ENCODE results near the gene ANAPC2. TPM values are rescaled to one million over a fixed set of nuclear protein-coding genes. Genes with fewer than 3 reads are reported as not detected.

The ANAPC2 gene
- total RNA-seq, 1 donor from 2014 or later: 39.2 TPM

GRCh38 chr9:137227054-137227852 is 38.9 kb upstream of the ANAPC2 start, which contains the start of gene RNF224:
RNF224 (plus strand) TSS chr9:137227502; CDS start chr9:137228336, 834 bp downstream.
- peak within 1 kb of the TSS; percentile 35 for H3K4me2 ChIP-seq (ENCODE audit: low read length)
- TF ChIP-seq EZH2 (IDR thresholded peaks at IDR 0.05; ENCODE audit: insufficient read depth, low read length): no peak
- TF ChIP-seq CTCF (IDR thresholded peaks at IDR 0.05; ENCODE audit: insufficient read depth, low read depth, low read length): peak; percentile 61
- no peaks in the 10 kb centered on the region for H3K27me3 ChIP-seq (ENCODE audit: insufficient read depth, low read length)
- no peak within 1 kb of the TSS for H3K9ac ChIP-seq (ENCODE audit: low read length)
- Mint-ChIP-seq H3K27me3 (ENCODE audit: low read depth, unreplicated experiment) (no peaks in the 10 kb centered on the region), H3K4me3 (ENCODE audit: unreplicated experiment) (no peak within 1 kb of the TSS), H3K4me1 (ENCODE audit: low read depth, unreplicated experiment) (peaks cover 4% of the 10 kb centered on the region), H3K9me3 (ENCODE audit: unreplicated experiment) (no peaks in the 10 kb centered on the region), H3K27ac (ENCODE audit: unreplicated experiment) (peak within 1 kb of the TSS; percentile 77), H3K36me3 (ENCODE audit: low read depth, unreplicated experiment) (no peaks in the 10 kb centered on the region)
- H2AFZ ChIP-seq (ENCODE audit: low read depth, low read length): peak within 1 kb of the TSS; percentile 18
- H3K79me2 ChIP-seq (ENCODE audit: insufficient read depth, low read length): no peaks in the 10 kb centered on the region
- no peak within 1 kb of the TSS for H3K4me3 ChIP-seq (ENCODE audit: insufficient read depth, low read depth, low read length)
- H3K27ac ChIP-seq (ENCODE audit: low read depth, low read length): no peak within 1 kb of the TSS
- H3K36me3 ChIP-seq (ENCODE audit: insufficient read depth, low read length): no peaks in the 10 kb centered on the region
- FAIRE-seq: no peak
- no peaks in the 10 kb centered on the region for H4K20me1 ChIP-seq (ENCODE audit: insufficient read depth, low read length)
- peak; percentile 27 for DNase-seq (ENCODE audit: low read depth)
- H3K4me1 ChIP-seq (ENCODE audit: insufficient read depth, low read length): peaks cover 22% of the 10 kb centered on the region
- H3K9me3 ChIP-seq (ENCODE audit: insufficient read depth, low read depth, low read length): no peaks in the 10 kb centered on the region

- Histone ChIP-seq H3K4me3 (ENCODE audit: insufficient read depth, low read depth, low read length) (no peak overlapping the region), H3K4me1 (ENCODE audit: insufficient read depth, low read length) (peaks cover 22% of the 10 kb centered on the region), H4K20me1 (ENCODE audit: insufficient read depth, low read length) (no peaks in the 10 kb centered on the region), H3K9ac (ENCODE audit: low read length) (no peak overlapping the region), H3K36me3 (ENCODE audit: insufficient read depth, low read length) (no peaks in the 10 kb centered on the region), H2AFZ (ENCODE audit: low read depth, low read length) (no peak overlapping the region), H3K27me3 (ENCODE audit: insufficient read depth, low read length) (no peaks in the 10 kb centered on the region), H3K79me2 (ENCODE audit: insufficient read depth, low read length) (no peaks in the 10 kb centered on the region), H3K4me2 (ENCODE audit: low read length) (no peak overlapping the region), H3K9me3 (ENCODE audit: insufficient read depth, low read depth, low read length) (no peaks in the 10 kb centered on the region), H3K27ac (ENCODE audit: low read depth, low read length) (no peak overlapping the region)
- no peak overlapping the region for H3K4me3 Mint-ChIP-seq (ENCODE audit: unreplicated experiment)
- no peak for DNase-seq (ENCODE audit: low read depth)
- TF ChIP-seq CTCF (IDR thresholded peaks at IDR 0.05; ENCODE audit: insufficient read depth, low read depth, low read length) (no peak), EZH2 (IDR thresholded peaks at IDR 0.05; ENCODE audit: insufficient read depth, low read length) (no peak)
- H3K4me1 Mint-ChIP-seq (ENCODE audit: low read depth, unreplicated experiment): peaks cover 4% of the 10 kb centered on the region
- H3K27ac Mint-ChIP-seq (ENCODE audit: unreplicated experiment): no peak overlapping the region
- FAIRE-seq: no peak
- H3K36me3 Mint-ChIP-seq (ENCODE audit: low read depth, unreplicated experiment): no peaks in the 10 kb centered on the region
- H3K9me3 Mint-ChIP-seq (ENCODE audit: unreplicated experiment): no peaks in the 10 kb centered on the region
- no peaks in the 10 kb centered on the region for H3K27me3 Mint-ChIP-seq (ENCODE audit: low read depth, unreplicated experiment)
These were observed 38.1 kb upstream of the ANAPC2 start for GRCh38 chr9:137226338-137227053.

All from astrocyte (in vitro differentiated cells and primary cell).